22Rv1 (cell line): Measurements from ENCODE around the gene AEBP1.

Experiments
- CTCF ChIP-seq: fragments of 450-650 bp; IDR thresholded peaks from 2 replicates; pipeline ENCODE4 v1.5.1; 2017; ENCODE audit warnings: mild to moderate bottlenecking
- ZFX ChIP-seq: fragments of 450-650 bp; IDR thresholded peaks from 2 replicates; pipeline ENCODE4 v1.6.1; 2017; ENCODE audit warnings: antibody characterized with exemption, borderline replicate concordance

DNA sequence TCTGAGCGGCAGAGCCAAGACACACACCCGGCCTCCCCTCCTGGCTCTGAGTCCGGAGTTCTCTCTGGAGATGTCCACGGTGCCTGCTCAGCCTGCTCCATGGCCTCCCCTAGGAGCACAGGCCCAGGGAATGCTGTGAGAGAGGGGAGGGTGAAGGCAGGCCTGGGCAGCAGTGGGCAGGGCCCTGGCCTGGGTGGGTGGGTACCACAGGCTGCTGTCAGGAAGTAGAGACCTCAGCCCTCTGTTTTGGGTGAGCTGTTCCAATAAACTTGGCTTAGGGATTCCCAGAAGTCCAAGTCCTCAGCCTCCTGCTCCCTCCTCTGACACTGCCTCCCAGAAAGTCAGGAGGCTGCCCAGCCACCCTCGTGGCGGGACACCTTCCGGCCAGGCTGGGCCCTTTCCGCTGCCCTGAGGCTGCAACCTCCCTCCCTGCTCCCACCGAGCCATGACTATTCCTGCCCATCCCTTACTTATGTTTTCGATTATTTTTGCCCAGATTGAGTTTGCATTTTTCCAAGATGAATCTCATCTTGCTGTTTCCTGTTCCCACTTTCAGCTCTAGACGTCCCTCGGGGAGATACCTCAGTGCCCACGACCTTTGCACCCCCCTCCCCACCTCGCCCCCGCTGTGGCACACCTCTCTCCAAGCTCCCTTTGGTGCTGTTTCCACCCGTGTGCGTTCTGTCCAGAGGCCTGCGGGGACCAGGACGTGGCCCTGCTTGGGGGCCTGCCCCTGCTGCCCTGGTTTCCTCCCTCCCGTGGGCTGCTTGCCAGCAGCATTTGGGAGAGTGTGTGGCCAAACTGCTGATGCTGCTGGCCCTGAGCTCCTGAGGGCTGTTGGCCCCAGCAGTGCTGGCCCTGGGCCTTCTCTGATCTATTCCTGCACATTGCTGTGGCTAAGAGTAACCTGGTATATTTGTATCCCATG lies 16.0 kb upstream of the AEBP1 start:
- TF ChIP-seq CTCF = no peak
- TF ChIP-seq ZFX = no peak
